IPS DF 6.9 (cell line): ENCODE measurements around the gene NME7.

ENCODE experiments used
- DNase-seq: peaks from one replicate; pipeline ENCODE4 v3.0.0-alpha.2; 2013; ENCODE audit warnings: low read depth, low spot score
- H3K27ac ChIP-seq: one replicate; pipeline ENCODE4 v1.5.1; 2013; ENCODE audit warnings: low read length, control low read depth
- H3K27me3 ChIP-seq: 2 replicates; pipeline ENCODE4 v1.6.1; 2013; ENCODE audit warnings: mild to moderate bottlenecking, low read length; ENCODE audit not compliant: control insufficient read depth, insufficient read depth
- H3K36me3 ChIP-seq: 2 replicates; pipeline ENCODE4 v1.6.1; 2013; ENCODE audit warnings: low read length; ENCODE audit not compliant: control insufficient read depth, insufficient read depth
- H3K4me1 ChIP-seq: 2 replicates; pipeline ENCODE4 v1.6.1; 2013; ENCODE audit warnings: low read length; ENCODE audit not compliant: control insufficient read depth, insufficient read depth
- H3K4me3 ChIP-seq: 2 replicates; pipeline ENCODE4 v1.5.1; 2013; ENCODE audit warnings: mild to moderate bottlenecking, low read length
- H3K9me3 ChIP-seq: 2 replicates; pipeline ENCODE4 v1.6.1; 2013; ENCODE audit warnings: low read length, inconsistent platforms; ENCODE audit not compliant: control insufficient read depth, insufficient read depth
- WGBS: extraction: QIAGEN DNeasy Blood & Tissue Kit; methylation state at CpG from one replicate; pipeline ENCODE4 v1.1.7; 2013; ENCODE audit warnings: mixed read lengths, missing lambda C conversion rate; ENCODE audit not compliant: insufficient read length, insufficient coverage; 5-methylcytosine and 5-hydroxymethylcytosine counted together

NME7 gene

GRCh38 chr1:169089776-169090175 lies 277.8 kb downstream of the NME7 start:
- H3K27me3 ChIP-seq: no peaks in the 10 kb centered on the region
- H3K9me3 ChIP-seq: no peaks in the 10 kb centered on the region
- no peak for DNase-seq
- H3K36me3 ChIP-seq: no peaks in the 10 kb centered on the region
- no peak overlapping the region for H3K27ac ChIP-seq
- no CpG with 5 or more reads among the region's 2 CpGs for WGBS
- H3K4me3 ChIP-seq: no peak overlapping the region
- no peaks in the 10 kb centered on the region for H3K4me1 ChIP-seq

GRCh38 chr1:169087876-169088275 lies 279.7 kb downstream of the NME7 start:
- Histone ChIP-seq H3K4me1 (no peaks in the 10 kb centered on the region), H3K27ac (no peak overlapping the region), H3K27me3 (no peaks in the 10 kb centered on the region), H3K4me3 (no peak overlapping the region), H3K36me3 (no peaks in the 10 kb centered on the region), H3K9me3 (no peaks in the 10 kb centered on the region)
- no CpG with 5 or more reads among the region's 4 CpGs for WGBS
- DNase-seq: no peak

- Histone ChIP-seq H3K9me3 (no peaks in the 10 kb centered on the region), H3K27me3 (no peaks in the 10 kb centered on the region), H3K36me3 (no peaks in the 10 kb centered on the region), H3K4me3 (no peak overlapping the region), H3K4me1 (no peaks in the 10 kb centered on the region), H3K27ac (no peak overlapping the region)
- WGBS: no CpG with 5 or more reads among the region's 3 CpGs
- no peak for DNase-seq
Measured at GRCh38 chr1:169086603-169087455, 280.8 kb downstream of the NME7 start.

- H3K4me3 ChIP-seq: no peak overlapping the region
- no CpG with 5 or more reads among the region's 2 CpGs for WGBS
- DNase-seq: no peak
- H3K27ac ChIP-seq: no peak overlapping the region
- H3K27me3 ChIP-seq: no peaks in the 10 kb centered on the region
- H3K36me3 ChIP-seq: no peaks in the 10 kb centered on the region
- H3K9me3 ChIP-seq: no peaks in the 10 kb centered on the region
- no peaks in the 10 kb centered on the region for H3K4me1 ChIP-seq
Measured at GRCh38 chr1:169085911-169086310, 281.7 kb downstream of the NME7 start.
